ENCODE results near the gene SS18L1. TPM values are rescaled to one million over a fixed set of nuclear protein-coding genes. Genes with fewer than 3 reads are reported as not detected.

The SS18L1 gene
- total and polyA plus RNA-seq, 10 of the 15 experiments (the other 5 are each of a cell fraction or from before 2014, with no cell fraction given), result 1.8 to 20.0 (median 6.6) TPM

DNA sequence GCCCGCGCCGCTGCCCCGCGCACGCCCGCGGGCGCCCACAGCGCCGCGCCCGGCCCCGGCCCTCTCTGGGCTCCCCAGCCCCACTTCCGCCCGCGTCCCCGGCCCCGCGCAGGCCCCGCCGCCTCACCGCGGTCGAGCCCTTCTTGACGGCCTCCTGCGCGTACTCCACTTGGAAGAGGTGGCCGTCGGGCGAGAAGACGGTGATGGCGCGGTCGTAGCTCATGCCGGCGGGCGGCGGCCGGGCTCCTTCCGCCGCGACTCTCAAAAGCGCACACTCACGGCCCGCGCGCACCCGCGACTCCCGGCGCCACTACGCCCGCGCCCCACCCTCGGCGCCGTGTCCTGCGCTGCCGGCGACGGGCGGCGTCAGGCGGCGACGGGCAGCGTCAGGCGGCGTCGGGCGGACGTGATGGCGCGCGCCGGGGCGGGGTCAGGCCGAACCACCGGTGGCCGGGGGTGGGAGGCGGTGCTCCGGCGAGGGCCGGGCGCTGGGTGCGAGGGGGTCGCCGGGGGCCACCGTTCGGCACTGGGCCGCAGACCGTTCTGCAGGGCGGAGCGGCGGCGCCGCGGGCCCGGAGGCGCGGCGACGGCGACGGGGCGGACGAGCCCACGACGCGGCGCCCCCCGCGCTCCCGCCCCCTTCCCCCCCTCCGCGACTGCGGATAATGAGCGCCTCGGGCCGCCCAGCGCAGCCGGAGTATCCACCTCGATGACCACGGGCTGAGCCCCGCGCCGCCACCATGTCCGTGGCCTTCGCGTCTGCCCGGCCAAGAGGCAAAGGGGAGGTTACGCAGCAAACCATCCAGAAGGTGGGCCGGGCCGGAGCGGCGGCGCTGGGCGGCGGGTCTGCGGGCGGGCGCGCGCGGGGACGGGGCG, at the start of gene SS18L1, which contains the start of gene PSMA7 (continued):
- TF ChIP-seq SRF (IDR thresholded peaks at IDR 0.05; ENCODE audit: low read depth in 2 of 2, low read length in 2 of 2) (no peak), SMAD1 (IDR thresholded peaks at IDR 0.05; ENCODE audit: low read depth, partially characterized antibody) (no peak), MTA2 (IDR thresholded peaks at IDR 0.05; ENCODE audit: low read depth) (no peak), SREBF2 (IDR thresholded peaks at IDR 0.05; ENCODE audit: low read length) (no peak), PML (IDR thresholded peaks at IDR 0.05; ENCODE audit: low read length) (no peak), JUNB (IDR thresholded peaks at IDR 0.05) (no peak), RAD51 (IDR thresholded peaks at IDR 0.05) (no peak), STAT1 (conservative IDR thresholded peaks at IDR 0.05) (peak; percentile 75; the same call in 1 of the 2 replicates), NBN (IDR thresholded peaks at IDR 0.05) (no peak), SMARCA5 (IDR thresholded peaks at IDR 0.05) (no peak), TCF3 (IDR thresholded peaks at IDR 0.05; ENCODE audit: borderline replicate concordance, insufficient read depth, low read depth, low read length) (0 out of 2 replicates have a peak, but pooled peaks have one; percentile 25), BACH1 (IDR thresholded peaks at IDR 0.05; ENCODE audit: borderline replicate concordance) (peak; percentile 86), RAD21 (IDR thresholded peaks at IDR 0.05; ENCODE audit: insufficient read depth, low read depth, low read length) (no peak), ZSCAN29 (IDR thresholded peaks at IDR 0.05) (no peak), TCF7 (IDR thresholded peaks at IDR 0.05; ENCODE audit: borderline replicate concordance) (no peak), POU2F2 (IDR thresholded peaks at IDR 0.05; ENCODE audit: borderline replicate concordance, low read depth, low read length) (peak; percentile 33; the same call in 1 of the 3 replicates), MYB (IDR thresholded peaks at IDR 0.05; ENCODE audit: borderline replicate concordance, low read depth, low read length) (no peak)
- TF ChIP-seq, protein P1, sequence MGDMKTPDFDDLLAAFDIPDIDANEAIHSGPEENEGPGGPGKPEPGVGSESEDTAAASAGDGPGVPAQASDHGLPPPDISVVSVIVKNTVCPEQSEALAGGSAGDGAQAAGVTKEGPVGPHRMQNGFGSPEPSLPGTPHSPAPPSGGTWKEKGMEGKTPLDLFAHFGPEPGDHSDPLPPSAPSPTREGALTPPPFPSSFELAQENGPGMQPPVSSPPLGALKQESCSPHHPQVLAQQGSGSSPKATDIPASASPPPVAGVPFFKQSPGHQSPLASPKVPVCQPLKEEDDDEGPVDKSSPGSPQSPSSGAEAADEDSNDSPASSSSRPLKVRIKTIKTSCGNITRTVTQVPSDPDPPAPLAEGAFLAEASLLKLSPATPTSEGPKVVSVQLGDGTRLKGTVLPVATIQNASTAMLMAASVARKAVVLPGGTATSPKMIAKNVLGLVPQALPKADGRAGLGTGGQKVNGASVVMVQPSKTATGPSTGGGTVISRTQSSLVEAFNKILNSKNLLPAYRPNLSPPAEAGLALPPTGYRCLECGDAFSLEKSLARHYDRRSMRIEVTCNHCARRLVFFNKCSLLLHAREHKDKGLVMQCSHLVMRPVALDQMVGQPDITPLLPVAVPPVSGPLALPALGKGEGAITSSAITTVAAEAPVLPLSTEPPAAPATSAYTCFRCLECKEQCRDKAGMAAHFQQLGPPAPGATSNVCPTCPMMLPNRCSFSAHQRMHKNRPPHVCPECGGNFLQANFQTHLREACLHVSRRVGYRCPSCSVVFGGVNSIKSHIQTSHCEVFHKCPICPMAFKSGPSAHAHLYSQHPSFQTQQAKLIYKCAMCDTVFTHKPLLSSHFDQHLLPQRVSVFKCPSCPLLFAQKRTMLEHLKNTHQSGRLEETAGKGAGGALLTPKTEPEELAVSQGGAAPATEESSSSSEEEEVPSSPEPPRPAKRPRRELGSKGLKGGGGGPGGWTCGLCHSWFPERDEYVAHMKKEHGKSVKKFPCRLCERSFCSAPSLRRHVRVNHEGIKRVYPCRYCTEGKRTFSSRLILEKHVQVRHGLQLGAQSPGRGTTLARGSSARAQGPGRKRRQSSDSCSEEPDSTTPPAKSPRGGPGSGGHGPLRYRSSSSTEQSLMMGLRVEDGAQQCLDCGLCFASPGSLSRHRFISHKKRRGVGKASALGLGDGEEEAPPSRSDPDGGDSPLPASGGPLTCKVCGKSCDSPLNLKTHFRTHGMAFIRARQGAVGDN (IDR thresholded peaks at IDR 0.05), result peak; percentile 50
- TF ChIP-seq, protein P2, sequence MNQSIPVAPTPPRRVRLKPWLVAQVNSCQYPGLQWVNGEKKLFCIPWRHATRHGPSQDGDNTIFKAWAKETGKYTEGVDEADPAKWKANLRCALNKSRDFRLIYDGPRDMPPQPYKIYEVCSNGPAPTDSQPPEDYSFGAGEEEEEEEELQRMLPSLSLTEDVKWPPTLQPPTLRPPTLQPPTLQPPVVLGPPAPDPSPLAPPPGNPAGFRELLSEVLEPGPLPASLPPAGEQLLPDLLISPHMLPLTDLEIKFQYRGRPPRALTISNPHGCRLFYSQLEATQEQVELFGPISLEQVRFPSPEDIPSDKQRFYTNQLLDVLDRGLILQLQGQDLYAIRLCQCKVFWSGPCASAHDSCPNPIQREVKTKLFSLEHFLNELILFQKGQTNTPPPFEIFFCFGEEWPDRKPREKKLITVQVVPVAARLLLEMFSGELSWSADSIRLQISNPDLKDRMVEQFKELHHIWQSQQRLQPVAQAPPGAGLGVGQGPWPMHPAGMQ (IDR thresholded peaks at IDR 0.05; ENCODE audit: borderline replicate concordance), result no peak
- TF ChIP-seq, protein P3, sequence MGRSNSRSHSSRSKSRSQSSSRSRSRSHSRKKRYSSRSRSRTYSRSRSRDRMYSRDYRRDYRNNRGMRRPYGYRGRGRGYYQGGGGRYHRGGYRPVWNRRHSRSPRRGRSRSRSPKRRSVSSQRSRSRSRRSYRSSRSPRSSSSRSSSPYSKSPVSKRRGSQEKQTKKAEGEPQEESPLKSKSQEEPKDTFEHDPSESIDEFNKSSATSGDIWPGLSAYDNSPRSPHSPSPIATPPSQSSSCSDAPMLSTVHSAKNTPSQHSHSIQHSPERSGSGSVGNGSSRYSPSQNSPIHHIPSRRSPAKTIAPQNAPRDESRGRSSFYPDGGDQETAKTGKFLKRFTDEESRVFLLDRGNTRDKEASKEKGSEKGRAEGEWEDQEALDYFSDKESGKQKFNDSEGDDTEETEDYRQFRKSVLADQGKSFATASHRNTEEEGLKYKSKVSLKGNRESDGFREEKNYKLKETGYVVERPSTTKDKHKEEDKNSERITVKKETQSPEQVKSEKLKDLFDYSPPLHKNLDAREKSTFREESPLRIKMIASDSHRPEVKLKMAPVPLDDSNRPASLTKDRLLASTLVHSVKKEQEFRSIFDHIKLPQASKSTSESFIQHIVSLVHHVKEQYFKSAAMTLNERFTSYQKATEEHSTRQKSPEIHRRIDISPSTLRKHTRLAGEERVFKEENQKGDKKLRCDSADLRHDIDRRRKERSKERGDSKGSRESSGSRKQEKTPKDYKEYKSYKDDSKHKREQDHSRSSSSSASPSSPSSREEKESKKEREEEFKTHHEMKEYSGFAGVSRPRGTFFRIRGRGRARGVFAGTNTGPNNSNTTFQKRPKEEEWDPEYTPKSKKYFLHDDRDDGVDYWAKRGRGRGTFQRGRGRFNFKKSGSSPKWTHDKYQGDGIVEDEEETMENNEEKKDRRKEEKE (IDR thresholded peaks at IDR 0.05), result peak; percentile 90
- TF ChIP-seq, protein P4, sequence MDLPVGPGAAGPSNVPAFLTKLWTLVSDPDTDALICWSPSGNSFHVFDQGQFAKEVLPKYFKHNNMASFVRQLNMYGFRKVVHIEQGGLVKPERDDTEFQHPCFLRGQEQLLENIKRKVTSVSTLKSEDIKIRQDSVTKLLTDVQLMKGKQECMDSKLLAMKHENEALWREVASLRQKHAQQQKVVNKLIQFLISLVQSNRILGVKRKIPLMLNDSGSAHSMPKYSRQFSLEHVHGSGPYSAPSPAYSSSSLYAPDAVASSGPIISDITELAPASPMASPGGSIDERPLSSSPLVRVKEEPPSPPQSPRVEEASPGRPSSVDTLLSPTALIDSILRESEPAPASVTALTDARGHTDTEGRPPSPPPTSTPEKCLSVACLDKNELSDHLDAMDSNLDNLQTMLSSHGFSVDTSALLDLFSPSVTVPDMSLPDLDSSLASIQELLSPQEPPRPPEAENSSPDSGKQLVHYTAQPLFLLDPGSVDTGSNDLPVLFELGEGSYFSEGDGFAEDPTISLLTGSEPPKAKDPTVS (IDR thresholded peaks at IDR 0.05; ENCODE audit: low read depth, low read length), result no peak
